Measurements from ENCODE around the gene SGMS1.

SGMS1 gene

DNA sequence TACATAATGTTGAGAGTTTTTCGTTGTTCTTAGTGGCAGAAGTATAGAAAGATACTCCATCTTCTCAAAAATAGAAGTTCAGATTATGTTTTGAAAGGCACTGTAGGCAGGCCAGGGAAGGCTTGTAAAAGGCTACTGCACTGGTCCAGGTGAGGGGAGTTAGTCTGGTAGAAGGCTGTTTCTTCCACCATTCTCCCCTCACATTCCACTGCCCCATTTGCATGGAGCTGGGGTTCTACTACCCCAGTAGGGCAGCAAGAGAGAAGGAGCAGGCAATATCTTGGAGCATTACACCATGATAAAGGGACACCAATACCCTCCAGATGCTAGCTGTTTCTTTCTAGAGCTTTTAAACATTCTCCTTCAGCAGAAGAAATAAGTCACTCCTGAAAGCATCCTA lies 16.5 kb upstream of the SGMS1 start:
- Histone ChIP-seq H3K27ac (ENCODE audit: low read depth, low read length) (no peak overlapping the region), H3K4me3 (ENCODE audit: low read length) (no peak overlapping the region), H4K20me1 (ENCODE audit: control insufficient read depth, insufficient read depth, low read depth, low read length) (no peaks in the 10 kb centered on the region), H3K79me2 (ENCODE audit: control insufficient read depth, low read length) (no peaks in the 10 kb centered on the region), H3K9me2 (replicated peaks; ENCODE audit: control insufficient read depth, low read length) (no peaks in the 10 kb centered on the region), H3F3A (ENCODE audit: control insufficient read depth, insufficient read depth) (no peaks in the 10 kb centered on the region), H3K4me1 (ENCODE audit: control insufficient read depth, low read length) (peaks cover 23% of the 10 kb centered on the region), H3K9me3 (ENCODE audit: control insufficient read depth, insufficient read depth, low read length) (no peaks in the 10 kb centered on the region), H3K4me2 (ENCODE audit: low read length) (no peak overlapping the region), H3K27me3 (ENCODE audit: control insufficient read depth, low read length) (no peaks in the 10 kb centered on the region), H3K36me3 (ENCODE audit: control insufficient read depth, low read length) (no peaks in the 10 kb centered on the region)
- TF ChIP-seq EZH2phosphoT487 (IDR thresholded peaks at IDR 0.05; ENCODE audit: borderline replicate concordance, low read length): no peak
- TF ChIP-seq, protein P1, sequence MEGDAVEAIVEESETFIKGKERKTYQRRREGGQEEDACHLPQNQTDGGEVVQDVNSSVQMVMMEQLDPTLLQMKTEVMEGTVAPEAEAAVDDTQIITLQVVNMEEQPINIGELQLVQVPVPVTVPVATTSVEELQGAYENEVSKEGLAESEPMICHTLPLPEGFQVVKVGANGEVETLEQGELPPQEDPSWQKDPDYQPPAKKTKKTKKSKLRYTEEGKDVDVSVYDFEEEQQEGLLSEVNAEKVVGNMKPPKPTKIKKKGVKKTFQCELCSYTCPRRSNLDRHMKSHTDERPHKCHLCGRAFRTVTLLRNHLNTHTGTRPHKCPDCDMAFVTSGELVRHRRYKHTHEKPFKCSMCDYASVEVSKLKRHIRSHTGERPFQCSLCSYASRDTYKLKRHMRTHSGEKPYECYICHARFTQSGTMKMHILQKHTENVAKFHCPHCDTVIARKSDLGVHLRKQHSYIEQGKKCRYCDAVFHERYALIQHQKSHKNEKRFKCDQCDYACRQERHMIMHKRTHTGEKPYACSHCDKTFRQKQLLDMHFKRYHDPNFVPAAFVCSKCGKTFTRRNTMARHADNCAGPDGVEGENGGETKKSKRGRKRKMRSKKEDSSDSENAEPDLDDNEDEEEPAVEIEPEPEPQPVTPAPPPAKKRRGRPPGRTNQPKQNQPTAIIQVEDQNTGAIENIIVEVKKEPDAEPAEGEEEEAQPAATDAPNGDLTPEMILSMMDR (IDR thresholded peaks at IDR 0.05; ENCODE audit: low read depth, low read length, poor library complexity, severe bottlenecking): no peak

DNA sequence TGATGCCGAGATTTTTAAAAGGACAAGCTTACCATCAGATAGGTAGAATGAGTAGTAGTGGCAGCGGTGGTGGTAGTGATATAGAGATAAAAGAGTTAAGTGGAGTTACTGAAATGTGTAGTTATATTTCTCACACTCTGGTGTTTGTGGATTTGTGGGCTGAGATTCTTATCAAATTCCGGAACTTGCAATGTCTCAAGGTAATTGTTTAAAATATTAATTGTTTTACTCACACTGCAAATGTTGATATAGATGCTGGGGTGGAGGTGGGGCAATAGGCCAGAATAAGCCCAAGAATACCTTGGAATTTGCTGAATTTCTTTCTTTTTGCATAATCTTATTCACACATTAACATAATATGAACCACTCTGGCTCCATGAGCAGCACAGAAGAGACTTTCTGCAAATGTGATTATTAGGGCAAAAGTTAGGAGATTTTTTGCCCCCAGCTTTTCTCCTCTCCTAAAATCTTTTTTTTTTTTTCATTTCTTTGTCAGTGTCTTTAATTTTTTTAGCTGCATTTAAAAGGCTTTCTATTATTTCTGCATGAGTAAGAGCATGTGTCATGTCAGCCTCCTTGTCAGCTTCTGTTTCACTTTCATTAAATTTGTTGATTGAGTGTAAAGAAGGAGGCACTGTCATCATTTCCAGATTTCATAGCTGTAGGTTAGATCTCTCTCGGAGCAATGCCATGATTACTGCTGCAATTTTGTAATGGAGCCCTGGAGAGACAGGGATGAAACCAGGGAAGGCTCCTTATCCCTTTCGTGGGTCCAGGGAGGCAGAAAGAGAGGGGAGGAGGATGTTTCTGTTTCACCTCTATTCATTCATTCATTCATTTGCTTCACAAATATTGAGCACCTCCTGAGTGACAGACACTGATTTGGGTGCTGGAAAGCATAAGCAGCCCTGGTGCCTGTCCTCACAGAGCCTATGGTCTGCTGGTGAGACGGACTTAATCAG lies 13.1 kb upstream of the SGMS1 start:
- Histone ChIP-seq H3F3A (ENCODE audit: control insufficient read depth, insufficient read depth) (no peaks in the 10 kb centered on the region), H3K4me1 (ENCODE audit: control insufficient read depth, low read length) (peaks cover 2% of the 10 kb centered on the region; the same call in 1 of the 2 replicates), H3K9me3 (ENCODE audit: control insufficient read depth, insufficient read depth, low read length) (no peaks in the 10 kb centered on the region), H4K20me1 (ENCODE audit: control insufficient read depth, insufficient read depth, low read depth, low read length) (no peaks in the 10 kb centered on the region), H3K79me2 (ENCODE audit: control insufficient read depth, low read length) (no peaks in the 10 kb centered on the region), H3K27me3 (ENCODE audit: control insufficient read depth, low read length) (no peaks in the 10 kb centered on the region), H3K4me3 (ENCODE audit: low read length) (no peak overlapping the region), H3K4me2 (ENCODE audit: low read length) (no peak overlapping the region), H3K9me2 (replicated peaks; ENCODE audit: control insufficient read depth, low read length) (no peaks in the 10 kb centered on the region), H3K36me3 (ENCODE audit: control insufficient read depth, low read length) (no peaks in the 10 kb centered on the region), H3K27ac (ENCODE audit: low read depth, low read length) (no peak overlapping the region)
- TF ChIP-seq EZH2phosphoT487 (IDR thresholded peaks at IDR 0.05; ENCODE audit: borderline replicate concordance, low read length): no peak
- TF ChIP-seq, protein P1 (IDR thresholded peaks at IDR 0.05; ENCODE audit: low read depth, low read length, poor library complexity, severe bottlenecking): no peak

DNA sequence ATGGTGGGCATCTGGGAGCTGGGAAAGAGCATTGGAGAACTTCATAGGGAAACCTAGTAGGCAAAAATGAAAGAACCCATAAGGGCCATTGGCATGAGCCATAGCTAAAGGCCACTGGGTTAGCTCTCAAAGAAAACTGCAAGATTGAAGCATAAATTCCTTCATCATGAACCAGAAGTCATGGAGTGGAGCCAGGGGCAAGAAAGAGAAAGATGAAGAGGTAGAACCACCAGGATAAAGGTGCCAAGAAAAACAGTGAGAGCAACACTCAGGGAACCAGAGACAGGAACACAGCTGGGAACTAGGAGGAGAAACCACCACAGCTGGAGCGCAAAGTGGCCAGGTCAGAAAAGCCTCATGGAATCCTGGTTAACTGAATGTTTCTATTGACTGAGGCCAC lies 11.5 kb upstream of the SGMS1 start:
- Histone ChIP-seq H3K36me3 (ENCODE audit: control insufficient read depth, low read length) (no peaks in the 10 kb centered on the region), H3K4me3 (ENCODE audit: low read length) (no peak overlapping the region), H3K9me2 (replicated peaks; ENCODE audit: control insufficient read depth, low read length) (no peaks in the 10 kb centered on the region), H3K27me3 (ENCODE audit: control insufficient read depth, low read length) (no peaks in the 10 kb centered on the region), H3K27ac (ENCODE audit: low read depth, low read length) (no peak overlapping the region), H3K9me3 (ENCODE audit: control insufficient read depth, insufficient read depth, low read length) (no peaks in the 10 kb centered on the region), H3K4me2 (ENCODE audit: low read length) (no peak overlapping the region), H4K20me1 (ENCODE audit: control insufficient read depth, insufficient read depth, low read depth, low read length) (no peaks in the 10 kb centered on the region), H3K79me2 (ENCODE audit: control insufficient read depth, low read length) (no peaks in the 10 kb centered on the region), H3K4me1 (ENCODE audit: control insufficient read depth, low read length) (peaks cover 2% of the 10 kb centered on the region; the same call in 1 of the 2 replicates), H3F3A (ENCODE audit: control insufficient read depth, insufficient read depth) (no peaks in the 10 kb centered on the region)
- no peak for TF ChIP-seq EZH2phosphoT487 (IDR thresholded peaks at IDR 0.05; ENCODE audit: borderline replicate concordance, low read length)
- TF ChIP-seq, protein P1 (IDR thresholded peaks at IDR 0.05; ENCODE audit: low read depth, low read length, poor library complexity, severe bottlenecking): no peak

All from DOHH2 (cell line).